Bone marrow (tissue), 2 donors: Measurements from ENCODE around the gene SMIM35.

ENCODE experiments used
- DNase-seq, 2 donors: peaks; one replicate each; lab custom pipeline; 2025; lab: John Stamatoyannopoulos, UW

Gene SMIM35

DNA sequence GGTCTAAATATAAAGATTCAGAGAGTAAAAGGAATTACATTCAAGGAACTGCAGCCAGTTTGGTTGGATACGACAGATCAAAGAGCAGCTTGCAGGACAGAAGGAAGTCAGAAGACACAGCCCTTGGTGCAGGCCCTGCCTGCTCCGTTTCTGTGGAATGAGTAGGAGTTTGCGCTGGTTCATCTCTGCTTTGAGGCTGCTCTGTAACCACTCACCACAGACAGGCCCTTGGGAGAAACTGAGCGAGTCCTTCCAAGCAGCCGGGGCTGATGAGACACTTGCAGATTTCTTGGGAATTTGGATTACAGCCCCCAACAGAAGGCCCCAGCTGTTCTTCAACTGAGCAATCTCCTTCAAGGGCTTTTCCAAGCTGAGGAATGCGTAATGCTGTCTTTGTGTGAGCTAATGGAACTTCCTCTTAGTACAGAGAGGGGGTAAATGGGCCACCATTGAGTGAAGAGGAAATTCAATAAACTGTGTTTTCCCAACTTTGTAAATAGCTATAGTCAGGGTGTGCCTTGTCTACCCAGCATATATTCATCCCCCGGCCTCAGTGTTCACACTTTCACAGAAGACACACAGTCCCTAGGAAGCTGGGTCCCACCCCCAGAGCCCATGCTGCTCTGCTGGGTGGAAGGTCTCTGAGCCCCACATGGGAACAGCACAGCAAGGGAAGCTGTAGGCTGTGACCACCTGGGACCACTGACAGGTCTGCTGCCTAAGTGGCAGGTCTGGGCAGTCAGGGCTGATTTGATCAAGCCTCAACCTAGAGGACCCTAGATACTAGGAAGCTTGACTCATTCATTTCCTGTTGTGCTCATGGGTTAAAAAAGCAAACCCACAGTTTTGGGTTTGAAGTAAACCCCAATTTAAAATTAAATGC, 84.0 kb downstream of the SMIM35 start:
- DNase-seq: peak; percentile 51 to 76

DNA sequence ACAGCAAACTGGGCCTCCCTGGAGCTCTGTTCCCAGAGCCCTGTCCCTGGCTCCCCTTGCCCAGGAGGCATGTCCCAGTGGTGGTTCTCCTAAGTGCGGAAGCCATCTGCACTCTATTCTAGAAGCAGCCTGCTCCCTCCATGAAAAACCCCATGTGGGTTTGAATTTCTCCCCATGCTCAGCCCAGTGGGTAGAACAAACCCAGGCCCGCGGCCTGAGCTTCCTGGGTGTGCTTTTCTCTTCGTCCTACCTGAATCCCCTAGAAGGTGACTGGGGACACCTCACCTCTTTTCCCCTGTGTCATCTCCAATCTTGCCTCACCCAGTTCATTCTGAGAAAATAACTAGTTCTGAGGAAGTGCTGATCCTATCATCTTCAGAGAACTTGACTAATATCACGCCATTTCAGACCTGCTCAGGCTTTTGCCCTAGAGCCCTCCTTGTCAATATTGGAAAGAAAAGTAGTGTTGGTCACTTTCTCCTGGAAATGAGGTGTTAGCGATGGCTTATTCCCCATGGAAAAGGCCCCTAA, 84.7 kb downstream of the SMIM35 start:
- no peak for DNase-seq

DNA sequence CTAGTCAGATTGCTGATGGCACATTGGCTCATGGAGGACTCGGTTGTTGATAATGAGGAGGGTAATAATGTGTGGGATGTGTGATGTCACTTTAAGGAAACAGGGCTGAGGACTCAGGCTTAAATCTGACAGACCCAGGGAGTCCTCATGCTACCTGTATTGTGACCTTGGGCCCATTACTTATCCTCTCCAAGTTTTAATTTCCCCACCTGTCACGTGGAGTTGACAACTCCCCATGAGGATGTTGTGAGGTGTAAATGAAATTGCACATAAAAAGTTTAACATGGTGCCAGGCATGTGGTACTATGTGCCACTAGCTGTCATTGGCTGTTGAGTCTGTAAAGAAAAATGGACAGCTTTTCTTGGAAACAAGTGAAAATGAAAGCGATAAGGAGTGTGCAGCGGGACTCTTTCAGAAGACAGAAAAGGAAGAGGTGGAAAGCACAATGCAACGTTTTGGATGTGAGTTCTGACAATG, 85.2 kb downstream of the SMIM35 start:
- DNase-seq: peak in 1 of 2 donors; percentile 48

DNA sequence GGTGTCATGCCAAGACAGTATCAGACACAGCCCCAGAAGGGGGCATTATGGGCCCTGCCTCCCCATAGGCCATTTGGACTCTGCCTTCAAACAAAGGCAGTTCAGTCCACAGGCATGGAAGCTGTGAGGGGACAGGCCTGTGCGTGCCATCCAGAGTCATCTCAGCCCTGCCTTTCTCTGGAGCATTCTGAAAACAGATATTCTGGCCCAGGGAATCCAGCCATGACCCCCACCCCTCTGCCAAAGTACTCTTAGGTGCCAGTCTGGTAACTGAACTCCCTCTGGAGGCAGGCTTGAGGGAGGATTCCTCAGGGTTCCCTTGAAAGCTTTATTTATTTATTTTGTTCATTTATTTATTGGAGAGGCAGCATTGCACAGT, 85.9 kb downstream of the SMIM35 start:
- no peak for DNase-seq

DNA sequence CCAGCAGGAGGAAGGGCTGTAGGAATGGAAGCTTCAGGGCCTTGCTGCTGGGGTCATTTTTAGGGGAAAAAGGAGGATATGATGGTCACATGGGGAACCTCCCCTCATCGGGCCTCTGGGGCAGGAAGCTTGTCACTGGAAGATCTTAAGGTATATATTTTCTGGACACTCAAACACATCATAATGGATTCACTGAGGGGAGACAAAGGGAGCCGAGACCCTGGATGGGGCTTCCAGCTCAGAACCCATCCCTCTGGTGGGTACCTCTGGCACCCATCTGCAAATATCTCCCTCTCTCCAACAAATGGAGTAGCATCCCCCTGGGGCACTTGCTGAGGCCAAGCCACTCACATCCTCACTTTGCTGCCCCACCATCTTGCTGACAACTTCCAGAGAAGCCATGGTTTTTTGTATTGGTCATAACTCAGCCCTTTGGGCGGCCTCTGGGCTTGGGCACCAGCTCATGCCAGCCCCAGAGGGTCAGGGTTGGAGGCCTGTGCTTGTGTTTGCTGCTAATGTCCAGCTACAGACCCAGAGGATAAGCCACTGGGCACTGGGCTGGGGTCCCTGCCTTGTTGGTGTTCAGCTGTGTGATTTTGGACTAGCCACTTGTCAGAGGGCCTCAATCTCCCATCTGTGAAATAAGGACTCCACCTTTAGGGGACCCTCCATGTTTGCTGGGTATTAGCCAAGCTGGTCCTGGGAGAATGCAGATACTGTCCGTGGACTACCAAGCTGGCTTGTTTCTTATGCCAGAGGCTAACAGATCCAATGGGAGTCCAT, 86.5 kb downstream of the SMIM35 start:
- no peak for DNase-seq

DNA sequence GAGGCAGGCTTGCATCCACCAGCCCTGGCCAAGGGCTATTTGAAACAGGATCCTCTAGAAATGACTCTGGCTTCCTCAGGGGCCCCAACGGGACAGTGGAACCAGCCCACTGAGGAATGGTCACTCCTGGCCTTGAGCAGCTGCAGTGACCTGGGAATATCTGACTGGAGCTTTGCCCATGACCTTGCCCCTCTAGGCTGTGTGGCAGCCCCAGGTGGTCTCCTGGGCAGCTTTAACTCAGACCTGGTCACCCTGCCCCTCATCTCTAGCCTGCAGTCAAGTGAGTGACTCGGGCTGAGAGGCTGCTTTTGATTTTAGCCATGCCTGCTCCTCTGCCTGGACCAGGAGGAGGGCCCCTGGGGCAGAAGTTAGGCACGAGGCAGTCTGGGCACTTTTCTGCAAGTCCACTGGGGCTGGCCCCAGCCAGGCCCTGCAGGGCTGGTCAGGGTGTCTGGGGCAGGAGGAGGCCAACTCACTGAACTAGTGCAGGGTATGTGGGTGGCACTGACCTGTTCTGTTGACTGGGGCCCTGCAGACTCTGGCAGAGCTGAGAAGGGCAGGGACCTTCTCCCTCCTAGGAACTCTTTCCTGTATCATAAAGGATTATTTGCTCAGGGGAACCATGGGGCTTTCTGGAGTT, 87.3 kb downstream of the SMIM35 start:
- no peak for DNase-seq

DNA sequence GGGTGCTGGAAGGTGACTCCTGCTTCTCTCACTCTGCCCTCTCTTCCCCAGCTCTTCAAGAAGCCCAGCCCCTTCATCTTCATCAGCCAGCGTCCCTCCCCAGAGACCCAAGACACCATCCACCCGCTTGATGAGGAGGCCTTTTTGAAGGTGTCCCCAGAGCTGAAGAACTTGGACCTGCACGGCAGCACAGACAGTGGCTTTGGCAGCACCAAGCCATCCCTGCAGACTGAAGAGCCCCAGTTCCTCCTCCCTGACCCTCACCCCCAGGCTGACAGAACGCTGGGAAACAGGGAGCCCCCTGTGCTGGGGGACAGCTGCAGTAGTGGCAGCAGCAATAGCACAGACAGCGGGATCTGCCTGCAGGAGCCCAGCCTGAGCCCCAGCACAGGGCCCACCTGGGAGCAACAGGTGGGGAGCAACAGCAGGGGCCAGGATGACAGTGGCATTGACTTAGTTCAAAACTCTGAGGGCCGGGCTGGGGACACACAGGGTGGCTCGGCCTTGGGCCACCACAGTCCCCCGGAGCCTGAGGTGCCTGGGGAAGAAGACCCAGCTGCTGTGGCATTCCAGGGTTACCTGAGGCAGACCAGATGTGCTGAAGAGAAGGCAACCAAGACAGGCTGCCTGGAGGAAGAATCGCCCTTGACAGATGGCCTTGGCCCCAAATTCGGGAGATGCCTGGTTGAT, 88.0 kb downstream of the SMIM35 start:
- DNase-seq: no peak

DNA sequence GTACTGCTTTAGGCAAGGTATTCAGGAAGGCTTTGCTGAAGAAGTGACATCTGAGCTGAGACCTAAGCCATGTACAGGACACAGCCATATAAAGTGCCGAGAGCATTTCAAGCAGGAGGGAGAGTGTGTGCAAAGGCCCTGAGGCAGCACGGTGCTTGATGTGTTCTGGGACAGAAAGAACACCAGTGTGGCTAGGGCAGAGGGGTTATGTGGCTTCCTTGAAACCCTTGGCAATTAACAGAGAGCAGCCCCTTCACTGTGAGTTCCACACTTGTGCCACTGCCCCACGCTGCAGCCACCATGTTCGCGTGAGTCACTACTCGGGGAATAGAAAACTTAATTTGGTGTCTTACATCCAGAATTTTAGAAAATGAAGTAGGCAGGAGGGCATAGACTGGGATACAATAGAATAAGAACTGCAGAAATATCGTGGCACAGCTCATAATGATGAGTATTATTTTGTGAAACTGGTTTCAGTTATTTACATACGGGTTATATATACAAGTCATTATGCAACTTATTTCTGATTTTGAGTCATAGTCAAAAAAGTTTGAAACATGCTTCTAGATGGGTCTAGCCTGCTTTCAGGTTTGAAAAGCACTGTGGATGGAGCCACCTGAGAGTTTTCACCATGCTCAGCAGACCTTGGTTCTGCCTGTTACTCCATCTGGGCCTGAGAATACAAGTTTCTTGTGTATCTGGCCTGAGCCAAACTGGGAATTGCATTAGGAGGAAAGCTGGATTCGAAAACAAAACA, 88.8 kb downstream of the SMIM35 start:
- no peak for DNase-seq

DNA sequence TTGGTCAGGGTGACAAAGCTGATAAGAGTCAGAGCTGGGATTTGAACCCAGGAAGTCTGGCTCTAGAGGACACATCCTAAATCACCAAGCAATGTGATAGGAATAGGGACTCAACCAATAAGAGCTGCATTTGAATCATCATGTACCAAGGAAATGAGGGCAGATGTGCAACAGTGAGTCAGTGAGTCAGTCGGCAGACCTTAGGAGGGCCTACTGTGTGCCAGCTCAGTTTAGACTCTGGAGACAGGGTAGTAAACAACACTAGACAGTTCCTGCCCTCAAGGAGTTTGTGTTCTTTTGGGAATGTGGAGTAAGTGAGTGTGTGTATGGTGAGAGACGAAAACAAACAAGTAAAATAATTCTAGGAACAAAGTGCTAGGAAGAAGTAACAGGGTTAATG, 89.4 kb downstream of the SMIM35 start:
- no peak for DNase-seq

DNA sequence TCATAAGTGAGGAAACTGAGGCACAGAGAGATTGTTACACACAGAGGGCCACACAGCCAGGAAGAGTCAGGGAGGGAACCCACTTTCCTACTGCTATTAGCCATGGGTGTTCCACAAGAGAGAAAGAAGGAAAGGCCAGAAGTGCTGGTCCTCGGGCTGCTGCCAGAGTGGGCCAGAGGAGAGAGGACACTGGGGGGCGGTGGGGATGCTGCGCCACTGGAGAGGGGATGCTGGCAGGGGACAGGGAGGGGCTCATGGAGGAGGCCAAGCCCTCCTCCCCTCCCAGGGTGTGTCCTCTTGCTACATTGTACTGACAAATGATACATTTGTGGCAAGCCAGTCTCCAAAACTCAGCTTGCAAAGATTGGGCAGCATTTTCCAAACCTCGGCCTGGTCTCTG, 90.7 kb downstream of the SMIM35 start:
- DNase-seq: no peak

DNA sequence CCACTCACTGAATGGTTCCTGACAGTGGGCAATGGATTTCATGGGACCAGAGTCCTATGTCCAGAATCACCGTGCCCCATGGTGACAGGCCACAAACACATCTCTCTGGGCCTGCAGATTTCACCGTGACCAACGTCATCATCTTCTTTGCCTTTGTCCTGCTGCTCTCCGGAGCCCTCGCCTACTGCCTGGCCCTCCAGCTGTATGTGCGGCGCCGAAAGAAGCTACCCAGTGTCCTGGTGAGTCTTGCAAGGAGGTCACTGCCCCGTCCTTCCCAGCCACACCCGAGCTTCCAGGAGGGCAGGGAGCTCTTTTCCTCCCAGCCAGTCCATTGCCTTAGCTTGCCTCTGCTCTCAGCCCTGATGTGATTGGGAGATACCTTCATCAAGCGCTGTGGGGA, 91.3 kb downstream of the SMIM35 start:
- no peak for DNase-seq

DNA sequence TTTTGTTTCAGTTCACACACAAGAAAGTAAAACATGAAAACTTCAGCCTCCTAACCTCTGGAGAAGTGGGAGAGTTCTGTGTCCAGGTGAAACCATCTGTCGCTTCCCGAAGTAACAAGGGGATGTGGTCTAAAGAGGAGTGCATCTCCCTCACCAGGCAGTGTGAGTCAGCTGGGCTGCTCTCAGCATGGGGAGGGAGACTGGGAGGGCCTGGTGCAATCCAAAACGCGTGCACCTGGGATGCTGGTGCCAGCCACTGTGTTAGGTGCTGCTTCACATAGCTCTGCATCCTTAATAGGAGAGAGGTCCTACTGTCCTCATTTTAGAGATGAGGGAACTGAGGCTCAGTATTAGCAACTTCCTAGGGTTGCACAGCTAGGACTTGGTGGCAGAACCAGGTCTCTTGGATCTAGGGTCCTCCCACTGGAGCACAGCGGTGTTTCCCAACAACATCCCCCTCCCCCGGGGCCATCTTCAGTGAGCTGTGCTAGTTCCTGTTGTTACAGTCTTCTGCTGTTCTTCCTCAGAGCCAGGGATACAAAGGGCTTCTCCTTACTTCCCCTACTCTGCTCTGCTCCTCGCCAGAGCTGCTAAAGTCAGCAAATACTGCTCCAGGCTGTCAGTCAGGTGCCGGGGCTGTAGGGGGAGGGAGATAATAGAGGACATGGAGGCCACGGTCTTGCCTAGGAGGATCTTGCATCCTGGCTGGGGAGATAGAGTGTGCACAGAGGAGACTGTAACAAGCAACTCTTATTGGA, 92.6 kb downstream of the SMIM35 start:
- no peak for DNase-seq

DNA sequence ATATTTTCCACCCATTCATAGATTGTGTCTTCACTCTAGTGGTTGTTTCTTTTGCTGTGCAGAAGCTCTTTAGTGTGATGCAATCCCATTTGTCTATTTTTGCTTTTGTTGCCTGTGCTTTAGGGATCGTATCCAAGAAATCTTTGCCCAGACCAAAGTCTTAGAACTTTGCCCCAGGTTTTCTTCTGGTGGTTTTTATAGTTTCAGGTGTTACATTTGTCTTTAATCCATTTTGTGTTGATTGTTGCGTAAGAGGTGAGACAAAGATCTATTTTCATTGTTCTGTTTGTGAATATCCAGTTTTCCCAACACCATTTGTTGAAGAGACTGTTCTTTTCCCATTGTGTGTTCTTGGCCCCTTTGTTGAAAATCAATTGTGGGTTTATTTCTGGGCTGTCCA, 94.1 kb downstream of the SMIM35 start:
- DNase-seq: no peak

DNA sequence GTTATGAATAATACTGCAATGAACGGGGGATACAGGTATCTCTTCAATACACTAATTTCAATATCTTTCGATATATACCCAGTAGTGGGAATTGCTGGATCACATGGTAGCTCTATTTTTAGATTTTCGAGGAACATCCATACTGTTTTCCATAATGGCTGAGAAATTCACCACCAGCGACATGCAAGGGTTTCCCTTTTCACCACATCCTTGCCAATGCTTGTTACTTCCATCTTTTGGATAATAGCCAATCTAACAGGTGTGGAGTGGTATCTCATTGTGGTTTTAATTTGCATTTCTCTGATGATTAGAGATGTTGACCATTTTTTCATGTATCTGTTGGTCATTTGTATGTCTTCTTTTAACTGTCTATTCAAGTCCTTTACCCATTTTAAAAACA, 94.6 kb downstream of the SMIM35 start:
- DNase-seq: no peak

DNA sequence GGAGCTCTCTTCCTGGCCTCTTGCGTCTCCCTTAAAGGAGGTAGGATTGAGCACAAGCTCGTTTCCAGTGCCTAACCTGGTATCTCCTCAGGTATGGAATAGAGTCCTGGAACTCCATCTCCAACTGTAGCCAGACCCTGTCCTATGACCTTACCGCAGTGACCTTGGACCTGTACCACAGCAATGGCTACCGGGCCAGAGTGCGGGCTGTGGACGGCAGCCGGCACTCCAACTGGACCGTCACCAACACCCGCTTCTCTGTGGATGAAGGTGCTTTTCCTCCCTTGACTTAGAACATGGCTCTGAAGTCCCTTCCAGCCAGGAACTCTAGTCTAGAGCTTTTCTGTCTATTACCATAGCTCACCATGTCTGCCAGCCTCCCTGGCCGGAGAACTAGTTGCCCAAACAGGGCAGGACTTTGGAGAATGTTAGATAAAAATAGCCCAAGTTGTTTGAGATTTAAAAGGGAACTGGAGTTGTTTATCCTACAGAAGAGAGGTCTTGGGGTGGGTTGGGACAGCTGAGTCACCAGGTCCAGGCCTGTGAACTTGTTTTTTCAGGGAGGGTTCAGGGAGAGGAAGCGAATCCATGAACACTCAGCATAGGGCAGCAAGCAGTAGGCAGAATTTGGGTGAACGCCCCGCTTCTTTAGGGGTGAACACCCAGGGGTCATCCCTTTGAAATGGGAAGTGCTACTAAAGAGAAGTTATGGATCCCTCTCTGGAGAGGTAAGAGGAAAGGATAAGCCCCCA, 97.2 kb downstream of the SMIM35 start:
- DNase-seq: peak in 1 of 2 donors; percentile 21

DNA sequence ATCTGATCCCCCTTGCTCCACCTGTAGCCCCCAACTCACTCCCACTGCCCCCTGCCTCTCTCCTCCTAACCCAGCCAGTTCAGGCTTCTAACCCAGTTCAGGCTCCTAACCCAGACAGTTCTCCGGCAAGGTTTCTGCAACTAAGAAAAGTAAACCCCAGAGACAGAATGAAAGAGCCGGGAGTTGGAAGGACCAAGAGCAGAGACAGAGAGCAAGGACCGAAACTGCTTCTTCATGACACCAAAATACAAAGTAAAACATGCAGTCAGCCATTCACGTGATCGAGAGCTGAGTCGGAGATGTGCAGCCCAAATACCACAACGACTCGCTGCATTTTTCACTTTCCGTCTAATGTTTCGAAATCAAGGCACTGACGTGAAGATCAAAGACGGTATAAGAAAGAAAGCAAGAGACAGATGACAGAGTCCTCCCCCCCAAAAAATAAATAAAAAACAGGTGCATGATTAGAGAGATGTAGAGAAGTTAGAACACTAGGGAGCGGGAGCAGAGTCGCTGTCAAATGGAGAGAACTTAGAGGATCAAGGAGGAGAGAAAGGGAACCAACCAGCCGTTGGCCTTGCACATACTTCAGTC, 99.7 kb downstream of the SMIM35 start:
- no peak for DNase-seq

DNA sequence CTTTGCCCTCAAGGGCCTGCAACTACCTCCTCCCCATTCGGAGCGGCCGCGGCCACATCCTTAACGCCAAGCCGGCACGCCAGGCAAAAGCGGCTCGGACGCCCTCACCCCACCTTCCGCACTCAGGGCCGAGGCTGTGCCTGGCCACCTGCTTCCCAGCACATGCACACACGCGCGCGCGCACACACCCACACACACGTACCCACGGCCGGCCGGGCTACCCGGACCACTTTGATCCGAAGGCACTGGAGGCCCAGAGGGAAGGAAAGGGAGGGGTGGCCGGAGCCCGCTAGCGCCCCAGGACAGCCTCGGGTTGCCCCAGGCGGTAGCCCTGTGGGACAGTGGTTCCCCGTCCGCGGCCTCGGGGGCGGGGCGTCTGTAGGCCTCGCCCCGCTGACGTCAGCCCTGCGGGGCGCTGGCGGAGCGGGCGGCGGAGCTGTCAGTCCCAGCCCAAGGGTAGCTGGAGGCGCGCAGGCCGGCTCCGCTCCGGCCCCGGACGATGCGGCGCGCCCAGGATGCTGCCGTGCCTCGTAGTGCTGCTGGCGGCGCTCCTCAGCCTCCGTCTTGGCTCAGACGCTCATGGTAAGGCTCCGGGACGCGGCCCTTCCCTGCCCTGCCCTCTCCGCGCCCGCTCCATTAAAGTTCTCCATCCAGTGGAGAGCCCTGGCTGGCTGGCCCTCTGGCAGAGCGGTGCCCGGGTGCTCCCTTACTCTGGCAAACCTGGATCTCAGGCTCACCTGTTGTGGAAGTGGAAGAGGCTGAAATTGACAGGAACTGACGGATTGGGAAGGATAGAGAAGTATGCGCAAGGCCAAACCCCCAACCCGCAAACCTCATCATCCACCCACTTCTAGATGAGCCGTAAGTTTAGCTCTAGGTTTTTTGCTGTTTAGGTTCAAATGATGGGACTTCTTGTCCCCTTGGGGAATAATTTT, 100.5 kb downstream of the SMIM35 start, which contains the start of gene IL10RA:
Gene IL10RA, plus strand, starts transcription at position 442 of the 935 bp plus-strand sequence. Its CDS starts 74 bp downstream, at position 516.
- peak in 1 of 2 donors; percentile 69 for DNase-seq

DNA sequence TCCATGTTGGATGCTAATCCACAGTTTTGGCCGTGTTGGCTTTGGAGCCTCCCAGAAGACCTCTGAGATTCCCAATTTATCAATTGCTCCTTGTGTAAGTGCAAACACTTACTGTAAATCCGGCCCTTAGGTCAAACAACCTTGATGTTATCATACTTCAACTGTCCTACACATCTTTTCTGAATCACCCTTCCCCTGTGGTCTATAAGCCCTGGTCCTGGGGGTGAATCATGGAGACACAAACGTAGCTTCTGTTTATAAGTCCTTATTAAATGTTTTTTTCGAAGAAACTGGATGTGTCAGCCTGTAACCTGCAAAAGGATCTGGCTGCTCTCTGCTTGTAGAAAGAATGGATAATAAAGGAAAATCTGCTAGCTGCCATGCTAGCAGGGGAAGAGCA, 102.3 kb downstream of the SMIM35 start:
- peak in 1 of 2 donors; percentile 37 for DNase-seq
